GM21576 (cell line): Measurements from ENCODE around the gene SCN5A.

ENCODE experiments used
- ATAC-seq: cut with Tn5 transposase; IDR thresholded peaks from one replicate; pipeline ENCODE4 v1.9.1; 2021; ENCODE audit warnings: mild to moderate bottlenecking, moderate library complexity; ENCODE audit not compliant: unreplicated experiment

SCN5A gene

GRCh38 chr3:38627956-38628355, 21.5 kb downstream of the SCN5A start:
- no peak for ATAC-seq

DNA sequence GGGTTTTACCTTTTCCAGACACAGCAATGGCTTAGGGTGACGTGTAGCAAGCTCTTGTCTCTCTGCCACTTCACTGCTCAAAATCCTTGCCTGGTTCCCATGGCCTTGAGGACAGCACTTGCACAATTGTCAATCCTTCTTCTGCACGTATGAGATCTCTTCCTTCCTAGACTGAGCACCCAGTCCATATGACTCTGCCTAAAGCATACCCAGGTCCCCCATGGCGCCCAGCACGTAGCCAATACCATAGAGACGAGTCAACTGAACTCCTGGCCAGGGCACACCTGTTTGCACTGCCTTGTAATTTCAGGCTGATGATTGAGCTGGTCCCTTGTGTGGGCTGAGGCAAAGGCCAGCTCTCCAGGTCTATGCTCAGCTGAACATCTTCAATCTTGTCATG, 23.3 kb downstream of the SCN5A start:
- ATAC-seq, result no peak

DNA sequence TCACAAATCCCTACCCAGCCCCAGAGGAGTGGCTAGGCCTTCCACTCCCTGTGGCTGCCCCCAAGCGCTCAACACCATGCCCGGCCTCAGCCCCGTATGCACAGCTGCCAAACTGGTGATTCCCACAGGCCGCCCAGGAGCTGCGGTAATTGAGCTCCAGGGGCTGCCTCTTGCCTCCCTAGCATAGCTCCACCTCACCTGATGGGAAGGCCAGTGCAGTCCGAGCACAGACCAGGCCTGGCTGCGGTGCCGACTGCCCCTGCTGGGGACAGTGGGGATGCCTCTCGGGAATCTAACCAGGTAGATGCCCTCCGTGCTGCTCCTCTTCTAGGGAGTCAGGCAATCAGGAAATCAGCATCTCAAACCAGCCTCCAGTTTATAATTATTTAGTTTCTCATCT, 25.9 kb downstream of the SCN5A start:
- no peak for ATAC-seq

- no peak for ATAC-seq
These were observed 27.2 kb downstream of the SCN5A start for GRCh38 chr3:38622336-38622735.

GRCh38 chr3:38620236-38620635, 29.3 kb downstream of the SCN5A start:
- no peak for ATAC-seq

GRCh38 chr3:38618343-38618742, 31.1 kb downstream of the SCN5A start:
- ATAC-seq, result no peak

- ATAC-seq, result no peak
These were observed 31.9 kb downstream of the SCN5A start for GRCh38 chr3:38617586-38617985.

DNA sequence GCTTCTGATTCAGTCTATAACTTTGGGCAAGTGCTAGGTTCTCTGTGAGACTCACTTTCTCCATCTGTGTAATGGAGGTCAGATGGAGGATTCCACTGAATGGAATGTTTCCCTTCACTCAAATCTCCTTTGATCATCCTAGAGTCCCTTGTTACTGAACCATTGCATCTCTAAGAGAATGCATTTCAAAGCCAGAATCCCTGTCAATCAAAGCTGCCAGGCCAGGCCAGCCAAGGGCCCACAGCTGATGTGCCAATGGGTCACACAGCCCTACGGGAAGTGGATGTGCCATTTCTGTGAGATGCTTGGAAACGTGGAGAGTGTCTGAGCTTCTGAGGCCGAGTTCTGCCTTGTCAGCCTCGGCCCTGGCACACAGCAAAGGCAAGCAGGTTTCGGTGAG, 32.4 kb downstream of the SCN5A start:
- no peak for ATAC-seq

DNA sequence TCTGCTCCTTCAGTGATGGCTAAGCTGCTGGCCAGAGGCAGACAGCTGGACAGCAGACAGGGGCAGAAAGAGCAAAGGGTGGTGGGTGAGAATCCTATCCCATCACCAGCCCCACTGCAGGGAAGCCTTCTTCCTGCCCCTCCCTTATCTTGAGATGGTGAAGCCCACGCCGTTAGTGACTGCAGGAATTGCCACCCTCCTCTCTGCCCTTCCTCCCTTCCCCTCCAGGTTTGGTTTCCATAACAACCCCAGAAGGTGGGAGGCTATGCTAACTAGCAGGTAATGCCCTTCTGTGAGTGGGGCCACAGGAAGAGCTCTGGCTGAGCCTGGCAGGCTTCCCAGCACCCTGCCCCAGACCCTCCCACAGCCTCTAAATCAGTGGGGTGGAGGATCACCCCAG, 32.8 kb downstream of the SCN5A start:
- no peak for ATAC-seq

- ATAC-seq, result no peak
These were observed 33.4 kb downstream of the SCN5A start for GRCh38 chr3:38616111-38616510.

GRCh38 chr3:38614651-38615352, 34.7 kb downstream of the SCN5A start:
- no peak for ATAC-seq

DNA sequence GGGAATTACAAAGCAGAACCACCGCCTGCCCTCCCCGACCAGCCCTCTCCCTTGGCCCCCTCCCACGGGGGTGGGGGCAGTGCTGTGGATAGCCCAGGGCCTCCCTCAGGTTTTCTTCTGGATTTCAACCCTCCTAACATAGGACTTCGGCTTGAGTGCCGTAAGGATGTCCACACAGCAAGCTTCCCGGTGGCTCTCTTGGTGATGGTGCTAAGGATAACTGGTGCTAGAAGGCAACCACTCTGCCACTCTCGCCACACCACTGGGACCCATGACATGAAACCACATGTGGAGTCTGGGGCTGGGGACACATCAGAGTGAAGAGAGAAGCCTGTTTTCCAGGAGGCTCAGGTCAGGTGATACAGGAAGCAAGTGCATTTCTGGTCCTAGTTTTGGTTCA, 35.4 kb downstream of the SCN5A start:
- no peak for ATAC-seq

DNA sequence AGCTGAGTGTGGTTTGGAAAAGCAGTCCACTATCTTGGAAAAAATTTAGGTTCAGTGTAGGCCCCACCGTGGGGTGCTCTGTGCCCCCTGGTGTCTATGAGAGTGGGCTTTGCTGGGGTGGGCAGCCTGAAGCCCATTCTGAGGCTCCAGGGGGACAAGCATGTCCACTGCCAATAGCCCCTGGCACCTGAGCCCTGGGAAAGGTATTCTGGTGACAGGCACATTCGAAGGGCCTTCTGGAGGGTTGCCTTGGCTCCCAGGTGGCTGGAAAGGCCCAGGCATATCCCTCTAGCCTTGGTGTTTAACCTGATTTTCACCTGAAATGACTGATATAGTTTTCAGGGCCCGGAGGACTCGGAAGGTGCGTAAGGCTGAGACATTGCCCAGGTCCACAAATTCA, 36.1 kb downstream of the SCN5A start:
- ATAC-seq, result no peak

DNA sequence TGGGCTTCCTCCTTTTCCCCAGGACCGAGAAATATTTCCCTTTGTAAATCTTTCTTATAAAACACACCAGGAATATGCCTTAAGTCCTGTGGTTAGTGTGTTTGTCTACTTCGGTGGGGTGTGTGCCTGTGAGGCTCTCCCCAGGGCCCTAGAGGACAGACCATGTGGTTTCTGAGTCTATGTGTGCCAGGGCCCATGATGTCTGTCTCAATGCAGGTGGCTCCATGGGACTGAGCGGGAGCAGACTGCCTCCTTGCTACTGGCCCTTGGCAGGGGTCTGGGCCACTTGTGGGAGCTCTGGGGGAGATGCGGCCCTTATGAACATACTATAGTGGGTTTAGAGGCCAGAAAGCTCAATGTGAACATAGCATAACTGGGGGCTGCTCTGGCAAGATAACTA, 37.6 kb downstream of the SCN5A start:
- no peak for ATAC-seq

- ATAC-seq, result no peak
These were observed 38.6 kb downstream of the SCN5A start for GRCh38 chr3:38610934-38611333.

DNA sequence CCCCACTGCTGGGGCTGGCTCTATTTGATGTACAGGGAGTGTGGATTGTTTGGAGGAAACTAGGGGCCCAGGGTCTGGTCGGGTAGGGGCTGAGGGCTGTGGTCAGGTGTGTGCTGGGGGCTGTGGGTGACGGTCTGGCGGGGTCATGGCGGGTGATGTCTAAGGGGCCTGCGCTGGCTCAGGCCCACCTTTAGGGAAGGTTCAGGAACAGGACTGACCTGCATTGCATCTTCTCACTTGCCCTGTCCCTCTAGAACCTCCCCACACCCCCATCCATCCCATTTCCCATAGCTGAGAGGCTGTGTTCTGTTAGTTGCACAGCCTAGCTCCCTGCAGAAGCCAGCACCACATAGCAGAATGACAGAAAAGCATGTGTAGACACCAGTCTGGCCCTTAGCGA, 39.1 kb downstream of the SCN5A start:
- ATAC-seq, result no peak

DNA sequence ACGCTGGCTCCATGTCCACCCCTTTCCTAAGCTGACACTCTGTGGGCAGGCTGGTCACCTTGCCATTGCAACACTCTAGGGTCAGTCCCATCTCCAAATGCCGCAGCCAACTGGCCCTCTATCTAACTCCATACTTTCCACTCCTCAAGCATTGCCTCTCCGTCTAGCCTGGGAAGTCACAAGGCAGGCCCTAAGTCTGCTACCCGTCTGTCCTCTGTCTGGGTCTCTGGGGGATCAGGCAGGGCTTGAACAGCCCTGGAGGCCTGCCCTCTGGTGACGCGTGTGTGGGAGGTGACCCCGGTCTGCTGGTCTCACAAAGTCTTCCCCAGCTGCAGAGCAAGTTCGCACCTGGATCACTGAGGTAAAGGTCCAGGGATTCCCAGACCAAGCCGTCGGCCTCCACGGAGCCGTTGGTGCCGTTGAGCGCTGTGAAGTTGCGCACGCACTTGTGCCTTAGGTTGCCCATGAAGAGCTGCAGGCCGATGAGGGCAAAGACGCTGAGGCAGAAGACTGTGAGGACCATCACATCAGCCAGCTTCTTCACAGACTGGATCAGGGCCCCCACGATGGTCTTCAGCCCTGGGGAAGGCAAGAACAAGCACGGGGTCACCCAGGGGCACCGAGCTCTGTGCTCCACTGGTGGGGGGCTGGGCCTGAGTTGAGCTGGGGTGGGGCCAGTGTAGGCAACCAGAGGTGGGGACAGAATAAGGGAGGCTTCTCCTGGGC, 39.9 kb downstream of the SCN5A start:
- no peak for ATAC-seq

- no peak for ATAC-seq
These were observed 40.5 kb downstream of the SCN5A start for GRCh38 chr3:38608961-38609360.

- no peak for ATAC-seq
These were observed 41.3 kb downstream of the SCN5A start for GRCh38 chr3:38608086-38608775.

GRCh38 chr3:38606561-38606960, 42.9 kb downstream of the SCN5A start:
- no peak for ATAC-seq

GRCh38 chr3:38605981-38606380, 43.5 kb downstream of the SCN5A start:
- ATAC-seq, result no peak

DNA sequence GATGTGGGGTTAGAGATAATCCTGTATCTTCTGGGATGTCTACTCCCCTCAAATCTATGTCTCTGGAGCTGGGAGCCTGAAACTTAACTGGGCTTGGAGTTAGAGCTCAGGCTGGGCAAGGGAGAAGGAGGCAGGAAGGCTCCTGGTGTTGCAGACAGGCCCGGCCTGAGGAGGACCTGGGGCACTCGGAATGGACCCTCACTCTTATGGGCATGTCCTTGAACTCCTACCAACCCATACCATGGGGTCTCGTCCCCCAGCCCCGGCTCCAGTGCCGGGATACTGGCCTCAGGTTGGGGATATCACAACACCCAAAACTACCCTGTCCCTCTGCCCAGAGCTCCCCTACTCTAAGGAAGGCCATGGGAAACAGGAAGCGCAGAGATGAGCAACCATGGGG, 45.2 kb downstream of the SCN5A start:
- no peak for ATAC-seq
